Skin epidermis (tissue), 12 donors: ENCODE results near the gene TBC1D3I.
"Not testable (repeated sequence)": the region's sequence is repeated elsewhere in the genome, so short reads cannot be mapped to it uniquely, and the experiment has no call there.

Source experiments
- H3K27ac ChIP-seq, 21 experiments: fragments of 200-600 bp; sonication (generic) in 11 of 21; one replicate each; pipeline ENCODE4 v1.5.0; 2020; ENCODE audit warnings: mild to moderate bottlenecking in 3 of 21, inconsistent platforms in 2 of 21, moderate library complexity in 2 of 21
- H3K4me3 ChIP-seq, 7 experiments: fragments of 200-600 bp; sonication (generic) in 2 of 7; one replicate each; pipeline ENCODE4 v1.5.0; 2020; ENCODE audit warnings: inconsistent platforms in 2 of 7, mild to moderate bottlenecking in 2 of 7, moderate library complexity in 1 of 7

The TBC1D3I gene

DNA sequence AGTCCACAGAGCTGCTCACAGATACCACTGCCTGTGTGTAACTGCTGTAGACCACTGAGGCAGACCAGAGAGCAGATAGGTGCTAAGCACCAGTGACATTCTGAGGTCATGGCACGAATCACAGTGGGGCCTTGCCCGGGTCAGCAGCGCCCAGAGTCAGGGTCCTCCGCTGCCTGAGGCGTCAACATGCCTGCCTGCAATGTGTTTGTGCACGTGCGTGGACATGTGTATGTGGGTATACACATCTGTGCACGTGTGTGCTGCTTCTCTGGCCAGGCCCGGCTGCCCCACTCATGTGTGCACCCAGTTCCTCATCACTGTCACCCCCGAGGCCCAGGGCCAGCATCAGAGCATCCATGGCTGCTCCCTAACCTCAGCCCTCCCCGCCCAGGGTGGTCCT is at the start of gene TBC1D3I:
Gene TBC1D3I (minus strand): TSS at position 101 of the 400 bp plus-strand sequence. CDS start 1,585 bp downstream, outside the sequence.
- H3K27ac ChIP-seq = not testable (repeated sequence)

DNA sequence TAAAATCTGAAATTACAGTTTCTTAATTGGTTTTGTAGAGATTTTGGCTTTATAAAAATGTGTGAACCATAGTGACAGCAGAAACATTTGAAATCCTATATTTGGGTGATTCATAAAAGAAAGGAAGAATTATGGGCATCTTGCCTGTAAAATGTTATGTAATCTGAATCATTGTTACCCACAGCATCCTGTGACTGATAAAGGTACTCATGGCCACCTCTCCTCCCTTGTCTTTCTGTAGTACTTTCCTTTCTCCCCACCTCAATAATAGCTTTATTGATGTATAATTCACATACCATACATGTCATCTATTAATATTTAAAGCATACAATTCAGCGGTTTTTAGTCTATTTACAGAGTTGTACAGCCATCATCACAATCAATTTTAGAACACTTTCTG is 30.8 kb upstream of the TBC1D3I start:
- H3K4me3 ChIP-seq, H3K27ac ChIP-seq: not testable (repeated sequence)

More for the DNA sequence above, at the start of gene TBC1D3I:
- not testable (repeated sequence) for H3K4me3 ChIP-seq

DNA sequence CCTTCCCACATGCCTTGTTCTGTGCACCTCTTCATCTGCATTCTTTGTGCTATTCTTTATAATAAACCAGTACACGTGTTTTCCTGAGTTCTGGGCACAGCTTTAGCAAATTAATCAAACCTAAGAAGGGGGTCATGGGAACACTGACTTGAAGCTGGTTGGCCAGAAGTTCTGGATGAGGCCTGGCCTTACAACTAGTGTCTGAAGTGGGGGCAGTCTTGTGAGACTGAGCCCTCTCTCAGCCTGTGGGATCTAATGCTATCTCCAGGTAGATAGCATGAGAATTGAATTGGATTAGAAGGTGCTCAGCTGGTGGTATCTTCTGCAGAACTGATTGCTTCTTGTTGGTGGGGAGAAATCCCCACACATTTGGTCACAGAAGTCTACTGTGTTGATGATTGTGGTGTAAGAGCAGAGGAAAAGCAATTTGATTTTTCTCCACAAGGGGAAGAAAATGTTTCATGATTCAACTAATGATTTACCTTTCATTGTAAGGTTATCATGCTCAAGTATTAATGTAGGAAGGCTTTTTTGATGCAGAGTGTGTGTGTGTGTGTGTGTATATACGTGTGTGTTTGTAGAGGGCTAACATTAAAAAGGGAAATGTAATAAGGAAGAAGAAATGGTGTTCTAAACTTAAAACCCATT is 25.7 kb upstream of the TBC1D3I start:
- not testable (repeated sequence) for H3K4me3 ChIP-seq, H3K27ac ChIP-seq

DNA sequence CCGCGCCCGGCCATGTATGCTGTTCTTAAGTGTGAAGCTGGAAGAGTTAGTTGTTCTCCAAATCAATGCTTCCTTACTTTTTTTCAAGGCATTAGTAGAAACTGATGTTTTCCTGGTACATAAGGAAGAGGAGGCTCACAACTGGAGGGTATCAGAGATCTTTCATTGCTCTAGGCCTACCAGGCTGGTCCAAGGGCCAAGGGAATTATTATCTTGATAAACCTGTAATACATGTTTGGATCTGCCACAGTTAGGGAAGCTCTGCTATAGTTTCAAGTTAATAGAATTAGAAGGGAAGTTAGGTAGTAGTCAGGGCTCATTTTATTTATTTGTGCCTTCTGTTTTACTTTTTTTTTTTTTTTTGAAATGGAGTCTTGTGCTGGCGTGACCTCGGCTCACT is 19.8 kb upstream of the TBC1D3I start:
- not testable (repeated sequence) for H3K27ac ChIP-seq, H3K4me3 ChIP-seq

DNA sequence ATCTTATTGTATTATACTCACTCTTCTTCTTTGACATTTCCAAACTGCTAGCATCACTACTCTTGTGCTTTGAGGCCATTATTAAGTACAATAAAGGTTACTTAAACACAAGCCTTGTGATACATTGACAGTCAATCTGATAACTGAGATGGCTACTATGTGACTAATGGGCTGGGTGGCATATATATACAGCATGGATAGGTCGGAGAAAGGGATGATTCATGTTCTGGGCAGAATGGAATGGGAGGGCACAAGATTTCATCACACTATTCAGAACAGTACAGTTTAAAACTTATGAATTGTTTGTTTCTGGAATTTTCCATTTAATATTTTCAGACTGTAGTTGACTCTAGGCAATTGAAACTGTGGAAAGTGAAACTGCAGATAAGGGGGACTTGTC is 18.9 kb upstream of the TBC1D3I start:
- not testable (repeated sequence) for H3K4me3 ChIP-seq, H3K27ac ChIP-seq

DNA sequence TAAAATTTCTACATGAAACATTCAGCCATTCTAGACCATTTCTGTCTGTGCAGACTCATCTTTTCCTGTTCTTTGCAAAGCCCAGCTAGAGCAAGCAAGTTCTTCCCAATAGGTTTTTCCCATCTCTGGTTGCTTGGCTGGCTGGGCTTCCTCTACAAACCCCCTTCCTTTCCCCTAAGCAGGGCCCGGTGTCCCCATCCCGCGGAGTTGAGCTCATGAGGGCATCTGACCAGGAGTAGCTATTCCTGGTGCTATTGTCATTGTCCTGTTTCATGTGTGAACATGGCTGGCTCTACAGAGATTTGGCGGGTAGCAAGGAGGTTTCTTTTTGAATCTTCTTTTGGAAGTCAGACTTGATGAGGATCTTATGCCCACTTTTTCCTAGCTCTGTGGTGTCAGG is 22.3 kb downstream of the TBC1D3I start:
- H3K4me3 ChIP-seq, H3K27ac ChIP-seq: not testable (repeated sequence)

DNA sequence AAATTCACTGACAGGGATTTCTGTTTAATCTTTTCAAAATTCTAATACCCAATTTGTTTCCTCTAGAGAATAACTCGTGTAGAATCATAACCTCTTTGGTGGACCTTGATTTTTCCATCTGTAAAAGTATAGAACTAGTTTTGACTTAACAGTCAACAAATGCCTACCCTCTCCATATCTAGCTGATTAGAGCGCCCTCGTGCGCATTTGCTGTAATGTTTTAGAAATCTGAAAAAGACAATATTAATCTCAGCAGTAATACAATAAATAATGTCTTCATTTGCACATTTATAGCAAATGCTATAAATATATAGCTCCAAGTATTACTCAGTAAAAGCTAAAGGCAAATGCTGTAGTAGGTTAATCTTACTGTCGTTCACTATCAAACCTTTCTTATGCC is 34.7 kb downstream of the TBC1D3I start:
- not testable (repeated sequence) for H3K4me3 ChIP-seq, H3K27ac ChIP-seq

DNA sequence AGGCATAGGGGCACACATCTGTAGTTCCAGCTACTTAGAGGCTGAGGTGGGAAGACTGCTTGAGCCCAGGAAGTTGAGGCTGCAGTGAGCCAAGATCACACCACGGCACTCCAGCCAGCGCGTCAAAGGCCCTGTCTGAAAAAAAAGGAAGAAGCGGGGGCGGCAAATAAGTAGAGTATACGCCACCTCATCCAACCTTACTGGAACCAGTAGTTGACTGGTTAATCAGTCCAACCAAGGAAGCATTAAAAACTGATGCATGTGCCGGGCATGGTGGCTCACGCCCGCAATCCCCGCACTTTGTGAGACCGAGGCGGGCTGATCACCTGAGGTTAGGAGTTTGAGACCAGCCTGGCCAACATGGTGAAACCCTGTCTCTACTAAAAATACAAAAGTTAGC is 41.4 kb downstream of the TBC1D3I start:
- H3K27ac ChIP-seq, H3K4me3 ChIP-seq: not testable (repeated sequence)

DNA sequence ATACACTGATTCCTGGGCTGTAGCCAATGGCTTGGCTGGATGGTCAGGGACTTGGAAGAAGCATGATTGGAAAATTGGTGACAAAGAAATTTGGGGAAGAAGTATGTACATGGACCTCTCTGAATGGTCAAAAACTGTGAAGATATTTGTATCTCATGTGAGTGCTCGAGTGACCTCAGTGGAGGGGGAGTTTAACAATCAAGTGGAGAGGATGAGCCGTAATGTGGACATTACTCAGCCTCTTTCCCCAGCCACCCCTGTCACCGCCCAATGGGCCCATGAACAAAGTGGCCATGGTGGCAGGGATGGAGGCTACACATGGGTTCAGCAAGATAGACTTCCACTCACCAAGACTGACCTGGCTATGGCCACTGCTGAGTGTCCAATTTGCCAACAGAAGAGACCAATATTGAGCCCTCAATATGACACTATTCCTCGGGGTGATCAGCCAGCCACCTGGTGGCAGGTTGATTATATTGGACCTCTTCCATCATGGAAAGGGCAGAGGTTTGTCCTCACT is 42.7 kb downstream of the TBC1D3I start:
- H3K4me3 ChIP-seq, H3K27ac ChIP-seq: not testable (repeated sequence)

DNA sequence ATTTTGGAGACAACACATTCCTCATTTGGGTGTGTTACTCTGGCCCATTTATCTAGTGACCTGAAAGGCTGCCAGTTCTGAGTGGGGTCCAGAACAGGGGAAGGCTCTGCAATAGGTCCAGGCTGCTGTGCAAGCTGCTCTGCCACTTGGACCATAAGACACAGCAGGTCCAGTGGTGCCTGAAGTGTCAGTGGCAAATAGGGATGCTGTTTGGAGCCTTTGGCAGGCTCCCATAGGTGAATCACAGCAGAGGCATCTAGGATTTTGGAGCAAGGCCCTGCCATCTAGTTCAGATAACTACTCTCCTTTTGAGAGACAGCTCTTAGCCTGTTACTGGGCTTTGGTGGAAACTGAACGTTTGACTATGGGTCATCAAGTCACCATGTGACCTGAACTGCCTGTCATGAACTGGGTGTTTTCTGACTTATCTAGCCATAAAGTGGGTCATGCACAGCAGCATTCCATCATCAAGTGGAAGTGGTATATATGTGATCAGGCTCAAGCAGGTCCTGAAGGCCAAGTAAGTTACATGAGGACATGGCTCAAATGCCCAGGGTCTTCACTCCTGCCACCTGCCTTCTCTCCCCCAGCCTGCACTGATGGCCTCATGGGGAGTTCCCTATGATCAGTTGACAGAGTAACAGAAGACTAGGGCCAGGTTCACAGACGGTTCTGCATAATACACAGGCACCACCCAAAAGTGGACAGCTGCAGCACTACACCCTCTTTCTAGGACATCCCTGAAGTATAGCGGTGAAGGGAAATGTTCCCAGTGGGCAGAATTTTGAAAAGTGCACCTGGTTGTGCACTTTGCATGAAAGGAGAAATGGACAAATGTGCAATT is 43.4 kb downstream of the TBC1D3I start:
- not testable (repeated sequence) for H3K27ac ChIP-seq, H3K4me3 ChIP-seq

DNA sequence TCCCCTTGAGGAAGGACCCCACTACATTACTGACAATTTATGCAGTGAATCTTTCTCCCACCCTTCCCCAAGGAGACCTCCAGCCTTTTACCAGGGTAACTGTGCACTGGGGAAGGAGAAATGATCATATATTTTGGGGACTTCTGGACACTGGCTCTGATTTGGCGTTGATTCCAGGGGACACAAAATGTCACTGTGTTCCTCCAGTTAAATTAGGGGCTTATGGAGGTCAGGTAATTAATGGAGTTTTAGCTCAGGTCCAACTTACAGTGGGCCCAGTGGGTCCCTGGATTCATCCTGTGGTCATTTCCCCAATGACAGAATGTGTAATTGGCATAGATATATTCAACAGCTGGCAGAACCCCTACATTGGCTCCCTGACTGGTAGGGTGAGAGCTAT is 44.8 kb downstream of the TBC1D3I start:
- H3K27ac ChIP-seq, H3K4me3 ChIP-seq: not testable (repeated sequence)

DNA sequence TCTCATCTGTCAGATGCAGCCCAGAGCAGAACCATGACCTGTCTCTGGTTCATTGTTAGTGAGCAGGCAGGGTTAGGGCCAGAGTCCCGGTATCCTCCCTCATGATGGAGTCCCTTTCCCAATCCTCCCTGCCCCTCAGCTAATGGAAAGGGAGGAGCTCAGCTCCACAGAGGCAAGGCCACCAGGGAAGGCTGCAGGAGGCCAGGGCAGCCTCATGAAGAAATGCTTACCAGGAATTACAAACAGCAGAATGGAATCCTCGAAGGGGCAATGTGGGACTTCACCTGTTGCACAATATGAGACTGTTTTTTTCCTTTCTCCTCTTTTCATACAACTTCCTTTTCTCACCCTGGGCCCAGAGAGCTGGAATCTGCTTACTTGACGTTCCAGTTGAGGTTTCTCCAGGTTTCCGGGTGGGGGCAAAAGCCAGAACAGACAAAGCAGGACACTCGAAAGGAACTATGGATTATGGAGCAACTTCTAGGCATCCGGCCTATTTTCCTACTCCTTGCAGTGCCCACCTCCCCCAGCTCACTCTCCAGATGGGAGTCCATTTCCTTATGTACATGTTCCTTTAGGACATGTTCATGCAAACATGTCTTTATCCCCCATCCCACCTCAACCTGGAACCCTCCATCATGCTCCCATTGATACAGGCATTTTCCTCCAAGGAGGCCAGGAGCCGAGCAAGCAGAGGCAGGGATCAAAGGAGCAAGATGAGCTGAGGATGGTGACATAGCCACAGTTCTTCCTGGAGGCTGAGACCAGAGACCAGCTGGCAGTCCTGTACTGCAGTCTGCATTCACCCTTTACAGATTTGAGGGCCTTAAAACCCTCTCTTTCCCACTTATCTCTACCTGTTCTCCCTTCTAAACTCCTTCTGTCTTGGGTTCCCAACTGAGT is 48.7 kb downstream of the TBC1D3I start:
- not testable (repeated sequence) for H3K4me3 ChIP-seq, H3K27ac ChIP-seq

DNA sequence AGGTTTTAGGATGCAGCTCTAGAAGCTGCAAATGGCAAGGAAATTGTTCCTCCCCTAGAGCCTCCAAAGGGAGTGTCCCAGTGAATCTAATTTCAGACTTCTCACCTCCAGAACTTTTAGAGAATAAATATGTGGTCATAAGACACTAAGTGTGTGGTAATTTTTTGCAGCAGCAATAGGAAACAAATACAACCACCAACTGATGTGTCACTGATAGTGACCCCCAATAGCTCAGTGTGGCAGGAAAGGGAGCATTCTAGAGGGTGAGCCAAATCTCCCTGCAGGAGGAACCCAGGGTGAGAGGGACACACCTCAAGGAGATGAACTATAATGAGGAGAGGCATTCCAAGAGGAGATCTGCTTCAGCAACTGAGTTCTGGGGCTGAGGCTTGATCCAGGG is 49.5 kb downstream of the TBC1D3I start:
- Histone ChIP-seq H3K4me3 (no peak overlapping the region), H3K27ac (no peak overlapping the region)

DNA sequence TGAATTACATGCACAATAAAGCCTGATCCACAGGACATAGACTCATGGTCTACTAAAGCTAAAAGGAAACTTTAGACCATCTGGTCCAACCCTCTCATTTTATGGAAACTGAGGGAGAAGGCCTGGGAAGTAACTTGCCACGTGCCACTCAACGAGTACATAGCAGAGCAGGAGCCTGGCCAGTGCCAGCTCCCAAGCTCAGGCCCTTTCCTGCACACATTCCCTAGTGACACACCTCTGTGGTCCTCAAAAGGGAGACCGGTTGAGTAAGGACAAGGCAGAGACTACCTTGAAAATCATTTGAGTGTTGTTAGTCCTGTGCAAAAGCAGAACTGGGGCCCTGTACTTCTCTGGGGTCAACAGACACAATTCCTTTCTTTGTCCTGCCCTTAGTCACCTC is 50.7 kb downstream of the TBC1D3I start:
- Histone ChIP-seq H3K27ac (no peak overlapping the region), H3K4me3 (no peak overlapping the region)

DNA sequence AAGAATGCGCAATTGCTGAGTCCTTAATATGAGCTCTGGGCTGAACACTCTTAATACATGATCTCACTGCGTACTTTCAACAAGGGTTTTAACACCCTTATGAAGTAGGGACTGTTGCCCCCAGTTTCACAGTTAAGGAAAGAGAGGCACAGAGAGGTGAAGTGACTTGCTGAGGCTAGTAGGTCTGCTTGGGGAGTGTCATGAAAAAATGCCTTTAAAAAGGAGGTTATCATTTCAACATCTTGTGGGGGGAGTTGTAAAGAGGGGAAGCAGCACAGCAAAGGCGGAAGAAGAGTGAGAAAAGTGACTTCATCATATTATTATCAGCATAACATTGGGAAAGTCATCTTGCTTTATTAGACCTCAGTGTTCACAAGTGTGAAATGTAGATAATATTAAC is 51.4 kb downstream of the TBC1D3I start:
- Histone ChIP-seq H3K27ac (peak overlapping the region in 1 of 21 experiments; percentile 43), H3K4me3 (no peak overlapping the region)

DNA sequence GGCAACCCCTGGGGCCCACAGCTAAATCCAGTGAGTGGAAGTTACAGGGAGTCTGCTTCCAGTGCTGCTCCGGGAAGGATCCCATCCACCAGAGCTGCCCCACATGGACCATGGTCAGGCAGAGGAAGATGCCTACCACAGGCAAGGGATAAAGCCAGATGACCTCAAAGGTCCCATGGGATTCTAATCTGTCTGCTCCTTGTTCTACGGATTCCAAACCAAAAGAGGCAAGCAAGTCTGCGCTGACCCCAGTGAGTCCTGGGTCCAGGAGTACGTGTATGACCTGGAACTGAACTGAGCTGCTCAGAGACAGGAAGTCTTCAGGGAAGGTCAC is 52.1 kb downstream of the TBC1D3I start:
- no peak overlapping the region for H3K4me3 ChIP-seq
- H3K27ac ChIP-seq = peak overlapping the region in 6 of 21 experiments; percentile 6 to 66 (median 34)

DNA sequence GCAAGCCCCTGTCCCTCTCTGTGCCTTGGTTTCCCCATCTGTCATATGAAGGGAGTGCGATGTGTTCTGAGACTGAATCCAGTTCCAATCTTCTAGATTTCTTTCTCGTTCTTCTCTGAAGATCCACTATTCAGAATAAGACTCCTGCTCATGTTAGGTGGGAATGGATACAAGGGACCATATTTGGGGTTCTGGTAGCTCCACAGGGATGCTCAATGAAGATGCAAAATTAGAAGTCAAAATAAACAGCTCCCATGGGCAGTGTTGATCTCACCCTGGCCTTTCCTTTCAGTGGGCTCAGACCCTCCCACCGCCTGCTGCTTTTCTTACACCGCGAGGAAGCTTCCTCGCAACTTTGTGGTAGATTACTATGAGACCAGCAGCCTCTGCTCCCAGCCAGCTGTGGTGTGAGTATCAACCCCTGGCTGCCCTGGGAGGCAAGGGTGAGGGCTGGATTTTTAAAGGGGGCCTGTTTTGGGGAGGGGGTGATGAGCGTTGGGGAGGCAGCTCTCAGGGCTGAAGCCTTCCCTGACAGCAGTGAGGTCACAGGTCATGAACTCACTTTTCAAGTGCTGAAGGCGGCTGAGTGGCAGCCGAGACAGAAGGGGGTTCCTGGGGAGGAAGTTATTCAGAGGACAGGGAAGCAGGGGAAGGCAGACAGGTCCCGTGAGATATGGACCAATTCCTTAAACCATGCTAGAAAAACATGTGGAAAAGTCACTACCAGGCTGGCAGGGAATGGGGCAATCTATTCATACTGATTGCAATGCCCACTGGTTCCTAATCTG is 52.7 kb downstream of the TBC1D3I start:
- not testable (repeated sequence) for H3K4me3 ChIP-seq
- peak overlapping the region in 7 of 21 experiments; percentile 6 to 66 (median 25) for H3K27ac ChIP-seq

DNA sequence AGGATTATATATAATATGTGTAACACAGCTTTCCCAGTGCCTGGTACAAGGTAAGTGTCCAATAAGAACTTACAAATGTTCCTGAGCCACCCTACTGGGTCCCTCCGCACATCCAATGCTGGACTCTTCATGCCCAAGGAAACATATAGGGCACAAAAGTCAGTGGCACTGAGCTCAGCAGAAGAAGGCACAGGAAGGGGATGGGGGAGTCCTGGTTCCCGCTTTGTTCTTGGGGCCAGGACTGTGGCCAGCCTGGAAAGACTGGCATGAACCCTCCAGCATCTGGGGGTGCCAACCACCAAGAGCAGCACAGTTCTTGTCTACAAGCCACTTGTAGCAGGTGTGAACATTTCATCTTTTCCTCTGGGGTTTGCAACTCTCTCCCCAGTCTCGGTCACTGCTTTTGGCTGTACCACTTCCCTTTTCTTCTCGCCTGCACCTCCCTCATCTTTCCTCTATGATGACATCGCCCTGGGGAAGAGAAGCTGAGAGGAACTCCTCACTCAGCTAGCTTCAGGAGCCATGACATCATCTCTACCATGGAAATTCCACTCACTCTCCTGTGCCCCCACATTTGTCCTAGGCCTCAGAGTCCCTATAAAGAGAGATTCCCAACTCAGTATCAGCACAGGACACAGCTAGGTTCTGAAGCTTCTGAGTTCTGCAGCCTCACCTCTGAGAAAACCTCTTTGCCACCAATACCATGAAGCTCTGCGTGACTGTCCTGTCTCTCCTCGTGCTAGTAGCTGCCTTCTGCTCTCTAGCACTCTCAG is 53.7 kb downstream of the TBC1D3I start, which contains the start of gene CCL4L2:
Gene CCL4L2 (plus strand): TSS at position 625 of the 773 bp plus-strand sequence.
- H3K27ac ChIP-seq = peak within 1 kb of the TSS in 7 of 21 experiments; percentile 6 to 66 (median 43)
- H3K4me3 ChIP-seq = not testable (repeated sequence)
